SU-DHL-6 (cell line): ENCODE data around the gene FOXRED1.

Source experiments
- CTCF ChIP-seq: fragments of 200-600 bp; sonication (generic); IDR thresholded peaks from one replicate; pipeline ENCODE4 v1.5.1; 2017; ENCODE audit warnings: antibody characterized with exemption, mild to moderate bottlenecking, low read length, moderate library complexity; ENCODE audit not compliant: insufficient read depth, poor library complexity, severe bottlenecking
- EZH2phosphoT487 ChIP-seq: fragments of 200-600 bp; sonication (generic), shearing (Covaris generic); conservative IDR thresholded peaks from 2 replicates; pipeline ENCODE4 v1.6.1; 2018; ENCODE audit warnings: mild to moderate bottlenecking, antibody characterized with exemption, low read length, moderate library complexity, mixed read lengths

DNA sequence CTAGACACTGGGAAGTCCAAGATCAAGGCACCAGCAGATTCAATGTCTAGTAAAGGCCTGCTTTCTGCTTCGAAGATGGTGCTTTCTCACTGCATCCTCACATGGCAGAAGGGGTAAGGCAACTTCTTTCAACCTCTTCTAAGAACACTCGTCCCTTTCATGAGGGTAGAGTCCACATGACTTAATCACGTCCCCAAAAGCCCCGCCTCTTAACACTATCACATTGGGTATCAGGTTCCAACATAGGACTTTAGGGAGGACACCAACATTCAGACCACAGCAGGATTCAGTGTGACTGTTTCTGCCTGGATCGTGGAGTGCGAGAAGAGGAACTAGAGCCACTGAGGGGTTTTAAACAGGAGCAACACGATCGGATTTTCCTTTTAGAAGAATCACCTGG is 10.2 kb downstream of the FOXRED1 start:
- TF ChIP-seq CTCF = no peak
- TF ChIP-seq EZH2phosphoT487 = no peak
